Mucosa of descending colon (tissue), 3 donors: ENCODE results near the gene ANKRD35. TPM values are rescaled to one million over a fixed set of nuclear protein-coding genes. Genes with fewer than 3 reads are reported as not detected.
A peak's percentile ranks its signal among the peaks of the same experiment; 100 is the strongest.

Experiments used
- ATAC-seq: fragments of 200-7000 bp; cut with Tn5 transposase; one replicate; pipeline ENCODE4 v1.9.1; 2020; ENCODE audit warnings: mild to moderate bottlenecking, moderate library complexity
- DNase-seq, 3 donors: peaks; one replicate each; pipeline ENCODE4 v3.0.0-alpha.2; 2020
- H3K36me3 ChIP-seq: fragments of 200-600 bp; one replicate; pipeline ENCODE4 v1.8.0; 2021; ENCODE audit warnings: low read depth, mild to moderate bottlenecking
- H3K4me1 ChIP-seq: fragments of 200-600 bp; one replicate; pipeline ENCODE4 v1.8.0; 2021; ENCODE audit warnings: low read depth, mild to moderate bottlenecking
- H3K4me3 ChIP-seq: fragments of 200-600 bp; one replicate; pipeline ENCODE4 v1.8.0; 2021; ENCODE audit warnings: mild to moderate bottlenecking
- H3K9me3 ChIP-seq: fragments of 200-600 bp; one replicate; pipeline ENCODE4 v1.8.0; 2021; ENCODE audit warnings: mild to moderate bottlenecking
- CTCF ChIP-seq: fragments of 200-600 bp; IDR thresholded peaks from one replicate; pipeline ENCODE4 v1.8.0; 2022; ENCODE audit warnings: antibody characterized with exemption, mild to moderate bottlenecking
- intact Hi-C, 2 donors: fragments of 100-400 bp; cut with DNase I in 1 of 2; cut with micrococcal nuclease in 1 of 2; formaldehyde crosslinking; loops; one replicate each; pipeline versions ENCODE4 v1.11.0 to v1.11.1; 2022; cut with DNase I, micrococcal nuclease
- total RNA-seq, 3 donors: library from RNA; stranded (reverse); fragmentation: NEBNext Ultra II Directional in 2 of 3; extraction: Animal tissue kit (Norgen Biotek cat#: 25700) in 2 of 3; gene quantifications; one replicate each; pipeline versions ENCODE4 v1.2.1 to v1.2.4, GENCODE V29; 2021 to 2023
- donor health status: DM: no; HTN: no; CAD: no; lungs with moderate emphysema.
- donor health status: DM: no; HTN: no; CAD: no.
- donor health status: DM: no; HTN: yes; CAD: no.

The ANKRD35 gene
- total RNA-seq, 3 donors from 2014 or later = 0.26 to 5.6 (median 0.99) TPM

- DNase-seq (peak; percentile 87 to 99 (median 94)), ATAC-seq (peak; percentile 94)
- no peak overlapping the region for H3K4me3 ChIP-seq
- intact Hi-C loops = loop anchor here in 1 of 2 donors (10.0 kb wide), 1 partner anchor 123 kb away; no protein-coding TSS in a partner anchor
- H3K36me3 ChIP-seq = no peaks in the 10 kb centered on the region
- H3K9me3 ChIP-seq = no peaks in the 10 kb centered on the region
- TF ChIP-seq CTCF = peak; percentile 88
- H3K4me1 ChIP-seq = peaks cover 12% of the 10 kb centered on the region
Observed at GRCh38 chr1:145891587-145892485, 6.2 kb upstream of the ANKRD35 start.

- peaks cover 12% of the 10 kb centered on the region for H3K4me1 ChIP-seq
- no peak for TF ChIP-seq CTCF
- no peak overlapping the region for H3K4me3 ChIP-seq
- no peaks in the 10 kb centered on the region for H3K36me3 ChIP-seq
- intact Hi-C loops = loop anchor here in 1 of 2 donors (10.0 kb wide), 1 partner anchor 124 kb away; no protein-coding TSS in a partner anchor
- DNase-seq = no peak
- no peaks in the 10 kb centered on the region for H3K9me3 ChIP-seq
- peak; percentile 22 for ATAC-seq
Observed at GRCh38 chr1:145891143-145891542, 5.5 kb upstream of the ANKRD35 start.

GRCh38 chr1:145889722-145890121 lies 4.1 kb upstream of the ANKRD35 start:
- DNase-seq (no peak), ATAC-seq (no peak)
- H3K4me3 ChIP-seq = no peak overlapping the region
- no peaks in the 10 kb centered on the region for H3K9me3 ChIP-seq
- no peak for TF ChIP-seq CTCF
- no peaks in the 10 kb centered on the region for H3K36me3 ChIP-seq
- intact Hi-C loops = loop anchor here in 1 of 2 donors (10.0 kb wide), 1 partner anchor 125 kb away; no protein-coding TSS in a partner anchor
- H3K4me1 ChIP-seq = peaks cover 17% of the 10 kb centered on the region

DNA sequence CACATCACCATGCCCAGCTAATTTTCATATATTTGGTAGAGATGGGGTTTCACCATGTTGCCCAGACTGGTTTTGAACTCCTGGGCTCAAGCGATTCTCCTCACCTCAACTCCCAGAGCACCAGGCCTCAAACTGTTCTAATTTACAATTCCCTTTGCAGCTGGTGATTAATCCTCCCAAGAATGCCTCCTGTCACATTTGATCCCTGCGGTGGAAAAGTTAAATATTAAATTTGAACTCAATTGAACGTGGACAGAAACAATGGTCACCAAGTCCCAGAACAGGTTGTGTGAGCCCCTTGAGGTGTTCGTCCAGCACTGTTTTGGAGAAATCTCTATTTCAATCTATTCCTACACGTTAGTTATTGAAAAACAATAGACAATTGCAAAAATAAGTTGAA lies 2.0 kb upstream of the ANKRD35 start:
- intact Hi-C loops = no loop called here
- H3K4me1 ChIP-seq = peaks cover 17% of the 10 kb centered on the region
- TF ChIP-seq CTCF = no peak
- H3K4me3 ChIP-seq = no peak overlapping the region
- no peaks in the 10 kb centered on the region for H3K9me3 ChIP-seq
- ATAC-seq (no peak), DNase-seq (no peak)
- H3K36me3 ChIP-seq = no peaks in the 10 kb centered on the region

GRCh38 chr1:145886816-145887215 lies 1.1 kb upstream of the ANKRD35 start:
- no peak for TF ChIP-seq CTCF
- DNase-seq (no peak), ATAC-seq (no peak)
- Histone ChIP-seq H3K36me3 (no peaks in the 10 kb centered on the region), H3K4me1 (peaks cover 10% of the 10 kb centered on the region), H3K9me3 (no peaks in the 10 kb centered on the region), H3K4me3 (no peak overlapping the region)
- intact Hi-C loops = no loop called here
